Osteoblast (primary cell): ENCODE measurements around the gene KIF26B. TPM values are rescaled to one million over a fixed set of nuclear protein-coding genes. Genes with fewer than 3 reads are reported as not detected.
A peak's percentile ranks its signal among the peaks of the same experiment; 100 is the strongest.

Experiments used
- DNase-seq: peaks from one replicate; pipeline ENCODE4 v3.0.0; 2011; ENCODE audit warnings: low spot score, mixed read lengths; ENCODE audit not compliant: insufficient read length; ENCODE audit errors: missing footprints
- H2AFZ ChIP-seq: 2 replicates; pipeline ENCODE4 v1.6.0; 2011; ENCODE audit warnings: mild to moderate bottlenecking, low read length
- H3K27ac ChIP-seq: 2 replicates; pipeline ENCODE4 v1.5.1; 2011; ENCODE audit warnings: mild to moderate bottlenecking, low read depth, low read length, moderate library complexity
- H3K27me3 ChIP-seq: 2 replicates; pipeline ENCODE4 v1.6.0; 2012; ENCODE audit warnings: mild to moderate bottlenecking, control low read depth, inconsistent platforms, low read length, moderate library complexity; ENCODE audit not compliant: insufficient read depth
- H3K36me3 ChIP-seq: 2 replicates; pipeline ENCODE4 v1.5.1; 2011; ENCODE audit warnings: mild to moderate bottlenecking, low read length, control low read depth, moderate library complexity; ENCODE audit not compliant: insufficient read depth
- H3K4me1 ChIP-seq: 2 replicates; pipeline ENCODE4 v1.5.1; 2011; ENCODE audit warnings: mild to moderate bottlenecking, low read length, control low read depth, moderate library complexity; ENCODE audit not compliant: insufficient read depth
- H3K4me2 ChIP-seq: 2 replicates; pipeline ENCODE4 v1.6.0; 2011; ENCODE audit warnings: mild to moderate bottlenecking, low read length; ENCODE audit not compliant: insufficient read depth
- H3K4me3 ChIP-seq: fragments of 200-600 bp; sonication (generic); 3 replicates; pipeline ENCODE4 v1.5.1; 2012; ENCODE audit warnings: mild to moderate bottlenecking, low read length, inconsistent platforms; ENCODE audit not compliant: insufficient read depth
- H3K79me2 ChIP-seq: 2 replicates; pipeline ENCODE4 v1.6.0; 2012; ENCODE audit warnings: mild to moderate bottlenecking, low read length, control low read depth, inconsistent platforms; ENCODE audit not compliant: insufficient read depth
- H3K9me3 ChIP-seq: 2 replicates; pipeline ENCODE4 v1.5.1; 2011; ENCODE audit warnings: low read depth, low read length, control low read depth
- H4K20me1 ChIP-seq: 2 replicates; pipeline ENCODE4 v1.6.0; 2012; ENCODE audit warnings: mild to moderate bottlenecking, low read length, control low read depth; ENCODE audit not compliant: insufficient read depth
- CTCF ChIP-seq: IDR thresholded peaks from 2 replicates; pipeline ENCODE4 v1.5.1; 2011; ENCODE audit warnings: mild to moderate bottlenecking, low read depth, low read length, moderate library complexity; ENCODE audit errors: extremely low read depth
- total RNA-seq: library from RNA; depleted of rRNA; stranded (reverse); fragments of >200 nt; gene quantifications from 2 replicates; pipeline ENCODE4 v1.2.3, GENCODE V29; 2012

The KIF26B gene
- total RNA-seq, 1 donor, result 22.1 TPM

- no peaks in the 10 kb centered on the region for H3K9me3 ChIP-seq
- no peak overlapping the region for H3K4me3 ChIP-seq
- H2AFZ ChIP-seq, result no peak overlapping the region
- H3K27me3 ChIP-seq, result no peaks in the 10 kb centered on the region
- no peaks in the 10 kb centered on the region for H4K20me1 ChIP-seq
- no peak overlapping the region for H3K27ac ChIP-seq
- no peak for TF ChIP-seq CTCF
- H3K4me1 ChIP-seq, result peaks cover 5% of the 10 kb centered on the region
- H3K79me2 ChIP-seq, result no peaks in the 10 kb centered on the region
- H3K36me3 ChIP-seq, result no peaks in the 10 kb centered on the region
- no peak overlapping the region for H3K4me2 ChIP-seq
- no peak for DNase-seq
Measured at GRCh38 chr1:245582026-245582425, 427.2 kb downstream of the KIF26B start.

GRCh38 chr1:245583081-245583480 lies 428.3 kb downstream of the KIF26B start:
- no peaks in the 10 kb centered on the region for H3K79me2 ChIP-seq
- peaks cover 5% of the 10 kb centered on the region for H3K4me1 ChIP-seq
- DNase-seq, result no peak
- no peaks in the 10 kb centered on the region for H3K9me3 ChIP-seq
- no peak for TF ChIP-seq CTCF
- no peak overlapping the region for H3K27ac ChIP-seq
- no peak overlapping the region for H3K4me2 ChIP-seq
- H3K36me3 ChIP-seq, result no peaks in the 10 kb centered on the region
- H4K20me1 ChIP-seq, result no peaks in the 10 kb centered on the region
- no peak overlapping the region for H2AFZ ChIP-seq
- no peak overlapping the region for H3K4me3 ChIP-seq
- no peaks in the 10 kb centered on the region for H3K27me3 ChIP-seq

- H3K4me2 ChIP-seq, result no peak overlapping the region
- DNase-seq, result peak; percentile 73
Measured at GRCh38 chr1:245583575-245584330, 429.0 kb downstream of the KIF26B start.

More at GRCh38 chr1:245583575-245584330, 429.0 kb downstream of the KIF26B start:
- H3K36me3 ChIP-seq, result no peaks in the 10 kb centered on the region
- H3K27me3 ChIP-seq, result no peaks in the 10 kb centered on the region
- no peak overlapping the region for H2AFZ ChIP-seq
- peaks cover 5% of the 10 kb centered on the region for H3K4me1 ChIP-seq
- no peak for TF ChIP-seq CTCF
- H3K4me3 ChIP-seq, result no peak overlapping the region
- H3K79me2 ChIP-seq, result no peaks in the 10 kb centered on the region
- H3K9me3 ChIP-seq, result no peaks in the 10 kb centered on the region
- H4K20me1 ChIP-seq, result no peaks in the 10 kb centered on the region
- no peak overlapping the region for H3K27ac ChIP-seq
